Left cardiac atrium (tissue), 4 donors: Measurements from ENCODE around the gene NHERF1. TPM values are rescaled to one million over a fixed set of nuclear protein-coding genes. Genes with fewer than 3 reads are reported as not detected.
A peak's percentile ranks its signal among the peaks of the same experiment; 100 is the strongest.

Experiments used
- ATAC-seq, 2 donors: fragments of 200-7000 bp; cut with Tn5 transposase; one replicate each; pipeline ENCODE4 v1.9.1; 2020; ENCODE audit warnings: mild to moderate bottlenecking in 2 of 2, moderate library complexity in 2 of 2
- DNase-seq: peaks from one replicate; pipeline ENCODE4 v3.0.0-alpha.2; 2020
- intact Hi-C, 2 donors: fragments of 100-400 bp; cut with DNase I; formaldehyde crosslinking; loops; one replicate each; pipeline versions ENCODE4 v1.14.1 to v1.15.1; 2022 to 2023
- total RNA-seq, 2 donors: library from RNA; stranded (reverse); fragmentation: NEBNext Ultra II Directional; extraction: Animal tissue kit (Norgen Biotek cat#: 25700); gene quantifications; one replicate each; pipeline ENCODE4 v1.2.1, GENCODE V29; 2021
- donor health status: DM: no; HTN: yes; CAD: no.
- donor health status: DM: no; HTN: yes; CAD: no; lungs with severe emphysema.
- donor health status: DM: yes; HTN: yes; CAD: no.
- donor health status: Dilated cardiomyopathy.

Gene NHERF1
- total RNA-seq, 2 donors from 2014 or later, result 15.1 to 18.5 TPM

GRCh38 chr17:74796866-74797265 lies 48.4 kb downstream of the NHERF1 start:
- no peak for ATAC-seq
- intact Hi-C loops, result loop anchor here (10.0 kb wide), 1 partner anchor 158 kb away; no protein-coding TSS in a partner anchor

DNA sequence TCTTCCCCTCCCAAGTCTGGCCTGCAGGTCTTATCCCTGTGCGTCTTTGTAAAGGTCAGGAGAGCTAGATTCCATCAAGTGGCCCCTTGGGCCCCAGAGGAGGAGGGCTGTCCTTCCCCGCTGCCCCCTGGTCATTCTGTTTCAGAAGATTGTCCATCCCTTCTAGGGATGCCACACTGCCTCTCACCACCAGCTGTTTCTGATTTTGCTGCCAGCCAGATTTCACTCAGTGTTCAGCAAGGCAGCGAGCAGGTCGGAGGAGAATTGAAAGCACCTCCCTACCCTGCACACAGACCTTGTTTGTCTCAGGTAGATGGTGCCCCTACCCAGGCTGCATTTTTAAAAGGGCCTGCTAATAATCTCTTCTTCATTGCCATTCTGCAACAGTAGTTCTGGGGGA lies 49.4 kb downstream of the NHERF1 start:
- ATAC-seq, result no peak
- intact Hi-C loops, result loop anchor here (10.0 kb wide), 1 partner anchor 157 kb away; no protein-coding TSS in a partner anchor
- DNase-seq, result no peak

More at GRCh38 chr17:74796866-74797265, 48.4 kb downstream of the NHERF1 start:
- DNase-seq, result no peak

DNA sequence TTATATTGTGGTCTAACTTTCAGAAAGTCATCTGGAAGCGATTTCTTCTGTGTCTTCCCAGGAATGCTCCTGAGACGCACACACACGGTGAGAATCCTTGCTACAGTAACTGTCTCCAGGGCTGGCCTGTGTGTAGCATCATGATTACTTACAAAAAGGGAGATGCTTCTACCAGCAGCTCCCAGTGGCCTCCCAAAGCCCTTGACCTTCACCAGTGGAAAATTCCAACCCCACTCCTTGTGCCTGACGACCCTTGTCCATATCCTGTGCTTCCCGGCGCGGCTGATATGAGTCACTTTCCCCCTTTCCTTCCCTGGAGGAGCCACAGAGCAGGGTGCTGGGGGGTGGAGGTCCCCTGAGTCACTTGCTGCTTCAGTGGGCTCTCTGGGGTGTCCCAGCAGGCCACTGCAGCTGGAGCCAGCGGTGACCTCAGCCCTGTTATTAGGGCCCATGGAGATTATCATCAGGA lies 49.8 kb downstream of the NHERF1 start:
- intact Hi-C loops, result loop anchor here (10.0 kb wide), 1 partner anchor 157 kb away; no protein-coding TSS in a partner anchor
- DNase-seq (no peak), ATAC-seq (no peak)

- no peak for DNase-seq
- no peak for ATAC-seq
- intact Hi-C loops, result loop anchor here (10.0 kb wide), 1 partner anchor 156 kb away; no protein-coding TSS in a partner anchor
Measured at GRCh38 chr17:74799097-74799496, 50.7 kb downstream of the NHERF1 start.

DNA sequence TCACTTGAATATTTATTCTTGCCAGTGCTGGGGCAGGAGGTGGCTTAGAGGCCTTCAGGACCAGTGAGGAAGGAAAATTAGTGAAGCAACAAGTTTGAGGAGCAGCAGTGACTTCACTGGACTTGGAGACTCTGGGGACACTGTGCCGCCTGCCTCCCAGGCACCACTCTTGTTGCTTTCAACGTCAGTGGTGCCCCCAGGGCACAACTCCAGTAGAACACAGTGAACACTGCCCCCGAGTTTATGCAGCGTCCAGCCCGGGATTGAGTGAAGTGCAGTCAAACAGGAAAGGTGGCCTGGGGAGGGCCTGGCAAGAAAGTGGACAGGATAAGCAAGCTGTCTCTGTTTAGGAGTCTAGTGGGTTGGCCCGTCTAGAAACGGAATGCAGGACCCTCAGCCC lies 52.1 kb downstream of the NHERF1 start:
- DNase-seq (no peak), ATAC-seq (no peak)
- intact Hi-C loops, result no loop called here

DNA sequence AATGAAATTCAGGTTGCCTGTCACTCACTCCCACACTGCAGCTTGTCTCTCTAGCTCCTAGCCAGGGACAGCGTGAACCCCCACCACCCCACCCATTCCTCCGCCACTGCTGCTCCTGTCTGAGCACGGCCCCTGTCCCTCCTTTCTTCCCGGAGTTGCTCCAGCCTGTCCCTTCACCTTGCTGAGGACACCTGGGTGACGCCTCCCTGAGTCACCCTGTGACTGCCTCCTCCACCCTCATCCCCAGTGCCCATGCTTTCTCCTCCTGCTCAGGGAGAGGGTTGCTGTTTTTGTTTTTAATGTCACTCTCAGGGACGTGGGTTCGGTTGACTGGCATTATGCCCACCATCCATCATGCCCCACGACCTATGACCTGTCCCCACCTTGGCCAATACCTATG lies 53.5 kb downstream of the NHERF1 start:
- ATAC-seq (no peak), DNase-seq (no peak)
- intact Hi-C loops, result no loop called here

- ATAC-seq, result no peak
- DNase-seq, result no peak
- intact Hi-C loops, result no loop called here
Measured at GRCh38 chr17:74803388-74803930, 55.0 kb downstream of the NHERF1 start.

- DNase-seq (no peak), ATAC-seq (no peak)
- intact Hi-C loops, result no loop called here
Measured at GRCh38 chr17:74803971-74804370, 55.5 kb downstream of the NHERF1 start.

- DNase-seq (no peak), ATAC-seq (no peak)
- intact Hi-C loops, result loop anchor here in 1 of 2 donors (5.0 kb wide), 1 partner anchor 53 kb away; the partner anchor contains the start of gene GRIN2C
Measured at GRCh38 chr17:74804683-74805082, 56.3 kb downstream of the NHERF1 start.

- intact Hi-C loops, result loop anchor here in 1 of 2 donors (5.0 kb wide), 1 partner anchor 52 kb away; the partner anchor contains the start of gene GRIN2C
- peak; percentile 55 for DNase-seq
- peak; percentile 64 to 69 for ATAC-seq
Measured at GRCh38 chr17:74805591-74805991, 57.2 kb downstream of the NHERF1 start.

- ATAC-seq (no peak), DNase-seq (no peak)
- intact Hi-C loops, result loop anchor here in 1 of 2 donors (5.0 kb wide), 1 partner anchor 51 kb away; the partner anchor contains the start of gene GRIN2C
Measured at GRCh38 chr17:74806334-74806733, 57.9 kb downstream of the NHERF1 start.

DNA sequence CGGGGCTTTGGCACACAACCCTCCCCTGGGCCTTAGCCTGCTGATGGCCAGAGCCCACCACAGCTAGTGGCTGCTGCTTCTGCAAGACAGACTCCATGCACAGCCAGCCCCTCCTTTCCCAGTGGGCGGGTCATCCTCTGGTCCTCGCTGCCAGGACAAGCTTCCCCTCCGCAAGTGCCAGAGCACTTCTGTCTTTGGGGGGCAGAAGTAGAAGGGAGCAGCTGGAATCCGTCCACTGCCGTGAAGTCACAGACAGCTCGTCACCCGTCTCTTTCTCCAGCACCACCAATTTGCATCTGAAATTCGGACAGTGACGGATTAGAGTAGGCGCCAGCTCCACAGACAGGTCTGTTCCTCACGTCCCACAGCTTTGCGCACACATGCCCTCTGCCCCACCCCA lies 59.0 kb downstream of the NHERF1 start:
- intact Hi-C loops, result loop anchor here in 1 of 2 donors (5.0 kb wide), 1 partner anchor 50 kb away; the partner anchor contains the start of gene GRIN2C
- ATAC-seq (no peak), DNase-seq (no peak)

DNA sequence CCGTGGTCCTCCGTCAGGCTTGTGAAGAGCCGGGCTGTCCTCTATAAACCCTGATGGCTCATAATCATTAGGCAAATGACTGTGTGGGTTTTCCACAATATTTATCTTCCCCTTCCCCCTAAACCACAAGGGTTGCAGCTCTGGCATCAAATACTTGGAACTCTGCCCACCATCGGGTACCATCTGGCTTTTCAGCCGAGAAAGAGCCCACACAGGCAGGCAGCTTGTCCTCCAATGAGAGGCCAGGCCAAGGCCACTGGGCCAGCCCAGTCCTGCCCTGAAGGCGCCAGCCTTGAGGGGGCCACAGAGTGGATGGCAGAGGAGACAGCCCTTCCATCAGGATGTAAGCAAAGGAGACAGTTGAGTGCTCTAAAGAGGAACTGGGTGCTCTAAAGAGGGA lies 59.5 kb downstream of the NHERF1 start:
- DNase-seq, result no peak
- no peak for ATAC-seq
- intact Hi-C loops, result loop anchor here in 1 of 2 donors (5.0 kb wide), 1 partner anchor 49 kb away; the partner anchor contains the start of gene GRIN2C

GRCh38 chr17:74808714-74809430 lies 60.4 kb downstream of the NHERF1 start:
- no peak for ATAC-seq
- intact Hi-C loops, result loop anchor here in 1 of 2 donors (5.0 kb wide), 1 partner anchor 48 kb away; the partner anchor contains the start of gene GRIN2C
- no peak for DNase-seq

GRCh38 chr17:74810699-74811485 lies 62.5 kb downstream of the NHERF1 start:
- no peak for DNase-seq
- intact Hi-C loops, result no loop called here
- peak in 1 of 2 donors; percentile 4 for ATAC-seq

GRCh38 chr17:74812109-74813009 lies 63.9 kb downstream of the NHERF1 start:
- intact Hi-C loops, result no loop called here
- DNase-seq (no peak), ATAC-seq (peak; percentile 26 to 77)

DNA sequence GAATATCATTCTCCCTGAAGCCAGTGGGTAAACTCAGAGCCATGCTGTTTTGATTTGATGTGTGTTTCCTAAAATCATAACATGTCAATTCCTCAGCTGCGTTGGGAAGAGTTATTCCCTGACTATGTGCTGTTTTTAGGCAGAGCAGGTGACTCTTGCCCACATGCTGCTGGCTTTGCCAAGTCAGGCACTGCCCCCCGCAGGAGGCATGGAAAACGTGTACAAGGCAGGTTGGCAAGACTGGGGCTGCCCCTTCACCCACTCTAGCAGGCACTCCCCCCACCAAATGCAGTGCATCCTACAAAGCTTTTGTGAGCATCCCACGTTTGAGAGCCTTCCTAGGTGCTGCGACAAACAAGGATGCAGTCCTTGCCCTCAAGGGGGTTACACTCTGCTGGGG lies 66.0 kb downstream of the NHERF1 start:
- no peak for DNase-seq
- intact Hi-C loops, result no loop called here
- ATAC-seq, result no peak

DNA sequence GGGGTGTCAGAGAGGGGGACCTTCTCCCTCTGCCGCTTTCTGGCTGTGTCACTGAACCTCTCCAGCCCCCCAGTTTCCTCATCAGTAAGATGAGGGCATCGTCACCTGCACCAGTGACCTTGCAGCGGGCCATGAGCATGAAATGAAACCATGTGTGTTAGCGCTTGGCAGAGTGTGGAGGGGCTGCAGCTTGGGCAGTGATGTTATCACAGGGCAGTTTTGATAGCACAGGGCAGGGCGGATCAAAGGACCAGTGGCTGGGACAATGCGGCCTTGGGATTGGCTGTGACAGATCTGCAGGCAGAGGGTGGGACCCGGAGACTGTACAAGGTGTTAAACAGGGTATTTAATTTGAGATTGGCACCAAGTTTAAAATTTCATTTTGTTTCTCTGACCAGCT lies 66.6 kb downstream of the NHERF1 start:
- ATAC-seq (no peak), DNase-seq (no peak)
- intact Hi-C loops, result no loop called here
